GM12874 (cell line): ENCODE data around the gene ARHGEF28.
A peak's percentile ranks its signal among the peaks of the same experiment; 100 is the strongest.

Experiments
- CTCF ChIP-seq: IDR thresholded peaks from 2 replicates; pipeline ENCODE4 v1.5.1; 2011; ENCODE audit warnings: low read depth, mild to moderate bottlenecking, control low read depth, low read length, moderate library complexity; ENCODE audit not compliant: insufficient read depth

ARHGEF28 gene

GRCh38 chr5:73974871-73975360, 348.9 kb downstream of the ARHGEF28 start:
- TF ChIP-seq CTCF: no peak

GRCh38 chr5:73975845-73976244, 349.8 kb downstream of the ARHGEF28 start:
- TF ChIP-seq CTCF: no peak

GRCh38 chr5:73977146-73977545, 351.1 kb downstream of the ARHGEF28 start:
- TF ChIP-seq CTCF: no peak

GRCh38 chr5:73979321-73979720, 353.3 kb downstream of the ARHGEF28 start:
- TF ChIP-seq CTCF: no peak

GRCh38 chr5:73981704-73982103, 355.7 kb downstream of the ARHGEF28 start:
- TF ChIP-seq CTCF: no peak

- TF ChIP-seq CTCF: no peak
These were observed 357.6 kb downstream of the ARHGEF28 start for GRCh38 chr5:73983644-73984043.

GRCh38 chr5:73985145-73985544, 359.1 kb downstream of the ARHGEF28 start:
- TF ChIP-seq CTCF: peak; percentile 32; the same call in 1 of the 2 replicates
